Measurements from ENCODE around the gene SMAD4. TPM values are rescaled to one million over a fixed set of nuclear protein-coding genes. Genes with fewer than 3 reads are reported as not detected.

SMAD4 gene
- polyA plus RNA-seq, 2 of the 4 experiments (the other 2 are of a cell fraction), result 52.1 to 107 TPM

DNA sequence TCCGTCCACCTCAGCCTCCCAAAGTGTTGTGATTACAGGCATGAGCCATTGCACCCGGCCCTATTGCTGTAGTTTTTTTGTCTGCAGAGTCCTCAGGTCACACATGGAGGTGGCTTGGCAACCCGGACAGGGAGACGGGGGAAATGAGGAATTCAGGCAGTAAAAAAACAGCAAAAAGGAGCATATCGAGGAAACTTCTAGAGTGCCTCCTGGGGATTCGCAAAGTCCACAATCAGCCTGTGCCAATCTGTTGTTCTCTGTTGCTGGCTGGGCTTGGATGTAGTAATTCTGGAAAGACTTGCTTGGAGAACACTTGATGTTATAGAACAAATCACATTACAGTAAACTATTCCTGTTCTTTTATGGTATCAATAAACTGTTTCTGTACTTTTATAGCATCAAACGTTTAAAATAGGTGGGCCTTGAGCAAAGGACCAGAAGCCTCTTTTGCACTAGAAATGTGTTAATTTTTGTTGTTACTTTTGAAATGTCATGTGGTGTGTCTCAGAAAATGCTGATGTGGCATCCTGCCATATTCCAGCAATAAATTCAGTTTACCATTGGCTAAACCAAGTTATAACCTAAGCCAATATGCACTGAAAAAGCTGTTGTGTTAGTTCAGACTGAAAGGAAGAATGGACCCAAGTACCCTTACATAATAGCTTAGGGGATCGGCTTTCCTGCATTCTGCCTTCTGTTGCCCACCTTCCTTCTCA, 47.8 kb upstream of the SMAD4 start:
- ATAC-seq, result no peak
- WGBS (ENCODE audit: missing lambda C conversion rate), result 93% methylated on average over 8 of the region's 8 CpGs

DNA sequence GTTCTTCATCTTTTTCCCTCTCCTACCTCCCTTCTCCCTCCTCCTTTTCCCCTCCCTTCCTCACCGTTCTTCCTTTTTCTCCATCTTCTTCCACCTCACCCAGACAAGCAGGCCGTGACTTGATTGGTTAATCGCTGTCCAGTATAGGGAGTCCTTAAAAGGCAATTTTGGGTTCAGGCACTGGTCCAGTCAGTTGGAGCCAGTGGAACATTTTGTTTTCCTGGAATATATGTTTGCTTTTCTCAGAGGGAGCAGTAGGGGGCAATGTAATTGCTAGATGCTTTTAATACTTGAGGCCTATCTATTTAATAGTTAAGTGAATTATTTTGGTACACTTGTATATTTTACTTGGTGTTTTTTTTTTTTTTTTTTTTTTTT, 47.2 kb upstream of the SMAD4 start:
- no peak overlapping the region for H3K4me2 ChIP-seq
- H3K27ac ChIP-seq, result no peak overlapping the region
- no peak for FAIRE-seq
- ChIA-PET POLR2A (no interaction called here), CTCF (no interaction called here)
- H3K4me3 ChIP-seq, result no peak overlapping the region
- H3K4me1 ChIP-seq, result peaks cover 6% of the 10 kb centered on the region; the same call in 1 of the 3 replicates
- no peak for TF ChIP-seq NR3C1 (IDR thresholded peaks at IDR 0.05)
- no peak for TF ChIP-seq HOXB5 (CRISPR knock-in tag; IDR thresholded peaks at IDR 0.05)
- no peak for TF ChIP-seq PHF8 (IDR thresholded peaks at IDR 0.05; ENCODE audit: borderline replicate concordance, low read depth)
- no peak for TF ChIP-seq FOSL2 (IDR thresholded peaks at IDR 0.05)
- no peak for TF ChIP-seq FOSL2 (CRISPR knock-in tag; IDR thresholded peaks at IDR 0.05)
- TF ChIP-seq HOXA7 (CRISPR knock-in tag; IDR thresholded peaks at IDR 0.05), result no peak
- TF ChIP-seq, protein P1, sequence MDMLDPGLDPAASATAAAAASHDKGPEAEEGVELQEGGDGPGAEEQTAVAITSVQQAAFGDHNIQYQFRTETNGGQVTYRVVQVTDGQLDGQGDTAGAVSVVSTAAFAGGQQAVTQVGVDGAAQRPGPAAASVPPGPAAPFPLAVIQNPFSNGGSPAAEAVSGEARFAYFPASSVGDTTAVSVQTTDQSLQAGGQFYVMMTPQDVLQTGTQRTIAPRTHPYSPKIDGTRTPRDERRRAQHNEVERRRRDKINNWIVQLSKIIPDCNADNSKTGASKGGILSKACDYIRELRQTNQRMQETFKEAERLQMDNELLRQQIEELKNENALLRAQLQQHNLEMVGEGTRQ (IDR thresholded peaks at IDR 0.05), result no peak
- TF ChIP-seq, protein P2, sequence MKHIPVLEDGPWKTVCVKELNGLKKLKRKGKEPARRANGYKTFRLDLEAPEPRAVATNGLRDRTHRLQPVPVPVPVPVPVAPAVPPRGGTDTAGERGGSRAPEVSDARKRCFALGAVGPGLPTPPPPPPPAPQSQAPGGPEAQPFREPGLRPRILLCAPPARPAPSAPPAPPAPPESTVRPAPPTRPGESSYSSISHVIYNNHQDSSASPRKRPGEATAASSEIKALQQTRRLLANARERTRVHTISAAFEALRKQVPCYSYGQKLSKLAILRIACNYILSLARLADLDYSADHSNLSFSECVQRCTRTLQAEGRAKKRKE (CRISPR knock-in tag; IDR thresholded peaks at IDR 0.05; ENCODE audit: low read depth), result no peak
- no peak for TF ChIP-seq MAFK (IDR thresholded peaks at IDR 0.05; ENCODE audit: partially characterized antibody)
- no peak for TF ChIP-seq RCOR1 (IDR thresholded peaks at IDR 0.05; ENCODE audit: low read depth, low read length)
- no peak for TF ChIP-seq EP300 (IDR thresholded peaks at IDR 0.05)
- TF ChIP-seq RNF2 (IDR thresholded peaks at IDR 0.05; ENCODE audit: borderline replicate concordance, low read depth), result no peak
- TF ChIP-seq RFX5 (IDR thresholded peaks at IDR 0.05), result no peak
- ATAC-seq, result no peak
- H3K9me3 ChIP-seq, result no peaks in the 10 kb centered on the region
- DNase-seq (ENCODE audit: low read depth in 1 of 2, low spot score in 1 of 2), result no peak
- 94% methylated on average over 3 of the region's 3 CpGs for WGBS (ENCODE audit: missing lambda C conversion rate)

More for the DNA sequence above, 47.8 kb upstream of the SMAD4 start:
- H3K4me3 ChIP-seq, result no peak overlapping the region
- peaks cover 2% of the 10 kb centered on the region; the same call in 1 of the 3 replicates for H3K9me3 ChIP-seq
- peaks cover 6% of the 10 kb centered on the region; the same call in 1 of the 3 replicates for H3K4me1 ChIP-seq
- ChIA-PET CTCF (no interaction called here), POLR2A (no interaction called here)
- FAIRE-seq (no peak), DNase-seq (ENCODE audit: low read depth in 1 of 2, low spot score in 1 of 2) (no peak)
- TF ChIP-seq MAFK (IDR thresholded peaks at IDR 0.05; ENCODE audit: partially characterized antibody) (peak; percentile 82), ZFP36 (IDR thresholded peaks at IDR 0.05; ENCODE audit: borderline replicate concordance, partially characterized antibody) (no peak)
- H3K27ac ChIP-seq, result no peak overlapping the region
- H3K4me2 ChIP-seq, result no peak overlapping the region

DNA sequence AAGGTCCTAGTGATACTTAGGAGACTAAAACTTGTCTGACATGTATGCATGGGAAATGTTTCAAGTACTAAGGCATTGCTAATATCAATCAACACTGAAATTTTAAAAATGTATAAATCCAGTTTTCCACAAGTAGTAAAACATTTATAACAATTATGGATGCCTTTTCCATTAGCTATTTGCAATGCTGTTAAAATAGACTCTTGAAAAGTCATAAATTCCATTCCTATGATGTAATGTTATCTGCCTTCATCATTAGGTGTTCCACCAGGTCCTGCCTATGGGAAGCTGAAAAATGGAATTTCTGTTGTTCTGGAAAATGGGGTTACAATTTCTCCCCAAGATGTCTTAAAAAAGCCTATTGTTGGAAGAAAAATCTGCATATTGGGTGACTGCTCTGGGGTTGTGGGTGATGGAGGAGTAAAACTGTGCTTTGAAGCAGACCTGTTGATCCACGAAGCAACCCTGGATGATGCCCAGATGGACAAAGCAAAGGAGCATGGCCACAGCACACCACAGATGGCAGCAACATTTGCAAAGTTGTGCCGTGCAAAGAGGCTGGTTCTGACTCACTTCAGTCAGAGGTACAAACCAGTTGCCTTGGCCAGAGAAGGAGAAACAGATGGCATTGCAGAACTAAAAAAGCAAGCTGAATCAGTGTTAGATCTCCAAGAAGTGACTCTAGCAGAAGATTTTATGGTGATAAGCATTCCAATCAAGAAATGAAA, 43.5 kb upstream of the SMAD4 start:
- POLR2A ChIA-PET, result no interaction called here
- Histone ChIP-seq H3K4me2 (no peak overlapping the region), H3K4me3 (no peak overlapping the region), H3K4me1 (peaks cover 6% of the 10 kb centered on the region; the same call in 1 of the 3 replicates), H3K9me3 (no peaks in the 10 kb centered on the region), H3K27ac (no peak overlapping the region)
- WGBS (ENCODE audit: missing lambda C conversion rate), result 71% methylated on average over 1 of the region's 2 CpGs
- CTCF ChIA-PET, result no interaction called here
- no peak for FAIRE-seq
- no peak for ATAC-seq
- DNase-seq (ENCODE audit: low read depth in 1 of 2, low spot score in 1 of 2), result no peak
- TF ChIP-seq NR3C1 (IDR thresholded peaks at IDR 0.05) (no peak), EHF (CRISPR knock-in tag; IDR thresholded peaks at IDR 0.05) (no peak), PHF8 (IDR thresholded peaks at IDR 0.05; ENCODE audit: borderline replicate concordance, low read depth) (no peak), RAD21 (conservative IDR thresholded peaks at IDR 0.05 in 1 of 2, IDR thresholded peaks at IDR 0.05 in 1 of 2) (no peak), EP300 (IDR thresholded peaks at IDR 0.05) (no peak), RNF2 (IDR thresholded peaks at IDR 0.05; ENCODE audit: borderline replicate concordance, low read depth) (no peak), RARB (CRISPR knock-in tag; IDR thresholded peaks at IDR 0.05) (no peak), GATA3 (IDR thresholded peaks at IDR 0.05; ENCODE audit: borderline replicate concordance) (no peak), CEBPB (IDR thresholded peaks at IDR 0.05) (no peak), KDM5A (IDR thresholded peaks at IDR 0.05) (no peak)
- TF ChIP-seq, protein P3, sequence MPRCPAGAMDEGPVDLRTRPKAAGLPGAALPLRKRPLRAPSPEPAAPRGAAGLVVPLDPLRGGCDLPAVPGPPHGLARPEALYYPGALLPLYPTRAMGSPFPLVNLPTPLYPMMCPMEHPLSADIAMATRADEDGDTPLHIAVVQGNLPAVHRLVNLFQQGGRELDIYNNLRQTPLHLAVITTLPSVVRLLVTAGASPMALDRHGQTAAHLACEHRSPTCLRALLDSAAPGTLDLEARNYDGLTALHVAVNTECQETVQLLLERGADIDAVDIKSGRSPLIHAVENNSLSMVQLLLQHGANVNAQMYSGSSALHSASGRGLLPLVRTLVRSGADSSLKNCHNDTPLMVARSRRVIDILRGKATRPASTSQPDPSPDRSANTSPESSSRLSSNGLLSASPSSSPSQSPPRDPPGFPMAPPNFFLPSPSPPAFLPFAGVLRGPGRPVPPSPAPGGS (IDR thresholded peaks at IDR 0.05), result no peak
- TF ChIP-seq, protein P4, sequence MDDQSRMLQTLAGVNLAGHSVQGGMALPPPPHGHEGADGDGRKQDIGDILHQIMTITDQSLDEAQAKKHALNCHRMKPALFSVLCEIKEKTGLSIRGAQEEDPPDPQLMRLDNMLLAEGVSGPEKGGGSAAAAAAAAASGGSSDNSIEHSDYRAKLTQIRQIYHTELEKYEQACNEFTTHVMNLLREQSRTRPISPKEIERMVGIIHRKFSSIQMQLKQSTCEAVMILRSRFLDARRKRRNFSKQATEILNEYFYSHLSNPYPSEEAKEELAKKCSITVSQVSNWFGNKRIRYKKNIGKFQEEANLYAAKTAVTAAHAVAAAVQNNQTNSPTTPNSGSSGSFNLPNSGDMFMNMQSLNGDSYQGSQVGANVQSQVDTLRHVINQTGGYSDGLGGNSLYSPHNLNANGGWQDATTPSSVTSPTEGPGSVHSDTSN (IDR thresholded peaks at IDR 0.05), result no peak
- TF ChIP-seq, protein P5, sequence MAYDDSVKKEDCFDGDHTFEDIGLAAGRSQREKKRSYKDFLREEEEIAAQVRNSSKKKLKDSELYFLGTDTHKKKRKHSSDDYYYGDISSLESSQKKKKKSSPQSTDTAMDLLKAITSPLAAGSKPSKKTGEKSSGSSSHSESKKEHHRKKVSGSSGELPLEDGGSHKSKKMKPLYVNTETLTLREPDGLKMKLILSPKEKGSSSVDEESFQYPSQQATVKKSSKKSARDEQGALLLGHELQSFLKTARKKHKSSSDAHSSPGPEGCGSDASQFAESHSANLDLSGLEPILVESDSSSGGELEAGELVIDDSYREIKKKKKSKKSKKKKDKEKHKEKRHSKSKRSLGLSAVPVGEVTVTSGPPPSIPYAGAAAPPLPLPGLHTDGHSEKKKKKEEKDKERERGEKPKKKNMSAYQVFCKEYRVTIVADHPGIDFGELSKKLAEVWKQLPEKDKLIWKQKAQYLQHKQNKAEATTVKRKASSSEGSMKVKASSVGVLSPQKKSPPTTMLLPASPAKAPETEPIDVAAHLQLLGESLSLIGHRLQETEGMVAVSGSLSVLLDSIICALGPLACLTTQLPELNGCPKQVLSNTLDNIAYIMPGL (CRISPR knock-in tag; IDR thresholded peaks at IDR 0.05; ENCODE audit: borderline replicate concordance), result no peak
